GM18520 (cell line): Measurements from ENCODE around the gene AGXT2.
"Not testable (repeated sequence)": the region's sequence is repeated elsewhere in the genome, so short reads cannot be mapped to it uniquely, and the experiment has no call there.

Experiments
- ATAC-seq: cut with Tn5 transposase; IDR thresholded peaks from one replicate; pipeline ENCODE4 v1.9.1; 2021; ENCODE audit not compliant: unreplicated experiment

AGXT2 gene

GRCh38 chr5:35056686-35057085 is 8.9 kb upstream of the AGXT2 start:
- ATAC-seq = no peak

- no peak for ATAC-seq
Measured at GRCh38 chr5:35052838-35053237, 5.1 kb upstream of the AGXT2 start.

DNA sequence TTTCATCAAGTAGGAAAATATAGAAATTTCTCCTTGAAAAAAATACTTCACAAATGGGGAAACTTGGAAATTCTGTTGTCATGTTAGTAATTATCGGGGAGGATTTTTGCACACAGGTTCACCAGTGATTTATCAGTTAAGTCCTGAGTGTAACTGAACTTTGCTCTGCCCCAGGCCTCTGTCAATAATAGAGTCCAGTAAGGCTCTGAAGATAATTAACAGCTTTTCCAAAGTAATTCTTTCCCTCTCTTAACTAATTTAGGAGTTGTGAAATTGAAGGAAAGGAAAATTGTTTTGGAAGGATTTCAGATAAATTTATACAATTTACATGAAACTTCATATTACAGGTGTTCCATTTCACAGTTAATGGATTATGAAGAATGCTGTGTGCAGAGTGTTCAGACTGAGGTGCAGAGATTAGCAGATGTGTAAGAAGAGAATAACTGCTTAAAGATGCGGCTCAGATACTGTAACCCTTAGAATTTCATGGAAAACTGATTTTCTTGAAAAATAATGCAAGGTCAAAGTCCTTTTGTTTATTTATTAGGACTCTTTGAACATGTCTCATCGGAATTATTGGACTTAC is 2.9 kb upstream of the AGXT2 start:
- ATAC-seq = no peak

DNA sequence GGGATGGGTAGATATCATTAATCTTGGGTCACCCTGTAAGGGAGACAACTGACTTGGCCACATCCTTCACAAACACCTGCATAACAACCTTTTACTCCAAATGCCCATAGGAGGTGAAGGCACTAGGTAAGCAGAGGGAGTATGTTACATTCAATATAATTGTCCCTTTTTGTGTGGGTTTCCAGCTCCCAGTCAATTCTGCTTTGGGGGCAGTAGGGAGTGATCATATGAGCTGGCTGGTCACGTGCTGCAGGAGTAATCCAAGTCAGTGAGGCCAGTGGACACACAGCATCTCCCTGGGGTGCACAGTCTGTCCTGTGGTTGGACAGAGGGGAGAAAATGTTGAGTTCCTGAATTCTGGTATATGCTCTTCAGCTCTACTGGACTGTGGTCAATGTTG is 1.2 kb upstream of the AGXT2 start:
- no peak for ATAC-seq

GRCh38 chr5:35046774-35047173 is 975 bp downstream of the AGXT2 start:
- no peak for ATAC-seq

DNA sequence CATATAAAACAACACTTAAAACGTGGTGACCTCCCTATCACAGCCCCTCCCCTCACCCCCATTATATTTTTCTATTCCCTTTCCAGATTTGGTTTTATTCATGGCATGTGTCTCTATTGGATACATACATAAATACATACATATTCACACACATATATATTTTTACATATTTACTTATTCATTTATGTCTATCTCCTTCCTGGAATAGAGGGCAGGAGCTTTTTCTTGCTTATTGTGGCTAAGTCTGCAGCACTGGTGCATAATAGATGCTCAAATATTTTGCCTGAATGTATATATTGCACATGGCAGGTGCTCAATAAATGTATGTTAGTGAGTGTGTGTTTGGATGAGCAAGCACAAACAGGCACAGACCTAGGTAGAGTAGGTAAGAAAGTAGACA is 2.5 kb downstream of the AGXT2 start:
- no peak for ATAC-seq

DNA sequence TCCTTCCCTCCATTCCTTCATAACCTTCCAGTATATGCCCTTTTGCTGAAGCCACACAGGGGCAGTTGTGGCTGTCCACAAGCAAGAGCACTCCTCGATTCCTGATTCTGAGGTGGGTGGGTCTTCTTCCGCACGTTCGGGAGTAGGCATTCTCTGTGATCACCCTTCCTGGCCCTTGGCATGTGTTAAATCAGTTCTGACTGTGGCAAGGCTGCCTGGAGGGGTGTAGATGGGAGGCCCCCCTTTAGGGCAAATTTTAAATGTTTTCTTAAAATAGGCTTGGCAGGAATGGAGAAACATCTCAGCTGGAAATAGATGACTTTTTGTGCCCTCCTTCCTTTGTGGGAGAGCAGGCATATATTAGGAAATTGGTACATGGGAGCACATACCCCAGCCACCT is 3.1 kb downstream of the AGXT2 start:
- no peak for ATAC-seq

DNA sequence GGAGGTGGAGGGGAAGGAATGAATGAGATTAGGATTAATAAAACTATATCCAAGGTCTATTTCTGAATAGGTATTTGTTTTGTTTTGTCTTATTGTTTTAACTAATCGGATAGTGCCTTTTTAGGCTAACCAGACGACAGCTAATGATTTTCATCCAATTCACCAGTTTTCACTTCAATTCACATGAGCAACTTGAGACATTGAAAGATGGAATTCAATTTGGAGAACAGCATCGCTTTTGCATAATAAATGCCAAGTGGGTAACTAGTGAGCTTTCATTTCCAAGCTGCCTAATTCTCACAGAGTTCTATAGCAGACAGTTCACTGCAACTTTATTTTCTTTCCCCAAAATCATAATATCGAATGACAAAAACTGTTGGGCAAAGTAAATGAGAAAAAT is 5.0 kb downstream of the AGXT2 start:
- ATAC-seq = no peak

DNA sequence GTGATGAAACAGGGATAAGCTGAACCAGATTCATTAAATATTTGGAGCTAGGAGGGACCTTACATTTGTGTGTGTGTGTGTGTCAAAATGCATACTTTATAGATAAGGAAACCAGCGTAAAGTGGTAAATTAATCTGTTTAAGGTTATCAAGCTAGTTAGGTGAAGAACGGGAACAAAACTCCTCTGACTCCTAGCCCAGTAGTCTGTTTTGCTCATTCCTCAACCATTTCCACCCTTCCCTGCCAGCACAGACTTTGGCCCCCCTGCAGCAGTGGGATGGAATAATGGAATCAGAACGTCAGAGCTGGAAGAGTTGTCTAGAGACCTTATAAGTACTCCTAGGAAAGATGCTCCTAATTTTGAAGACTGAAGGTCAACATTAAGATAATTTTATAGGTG is 6.5 kb downstream of the AGXT2 start:
- ATAC-seq = no peak

GRCh38 chr5:35038891-35039290 is 8.9 kb downstream of the AGXT2 start:
- ATAC-seq = no peak

- no peak for ATAC-seq
Measured at GRCh38 chr5:35036536-35036935, 11.2 kb downstream of the AGXT2 start.

GRCh38 chr5:35035929-35036328 is 11.8 kb downstream of the AGXT2 start:
- ATAC-seq = not testable (repeated sequence)

- ATAC-seq = no peak
Measured at GRCh38 chr5:35035271-35035670, 12.5 kb downstream of the AGXT2 start.

DNA sequence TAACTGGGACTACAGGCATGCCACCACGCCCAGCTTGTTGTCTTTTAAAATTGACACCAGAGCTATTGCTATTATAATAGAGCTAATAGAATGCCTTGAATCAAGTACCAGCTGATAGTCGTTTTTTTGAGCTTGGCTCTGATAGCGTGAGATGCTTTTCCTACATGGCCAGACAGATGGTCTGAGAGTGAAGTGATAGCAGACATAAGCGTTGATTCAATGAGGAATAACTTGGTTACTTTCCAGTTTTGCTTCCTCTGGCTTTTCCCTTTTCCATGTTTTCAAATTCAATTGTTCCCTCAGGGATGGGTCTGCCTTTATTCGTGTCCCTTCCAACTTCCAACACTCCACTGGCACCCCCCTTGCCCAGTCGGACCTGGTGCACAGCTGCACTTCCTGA is 15.4 kb downstream of the AGXT2 start:
- ATAC-seq = no peak

GRCh38 chr5:35031276-35031675 is 16.5 kb downstream of the AGXT2 start:
- ATAC-seq = no peak

DNA sequence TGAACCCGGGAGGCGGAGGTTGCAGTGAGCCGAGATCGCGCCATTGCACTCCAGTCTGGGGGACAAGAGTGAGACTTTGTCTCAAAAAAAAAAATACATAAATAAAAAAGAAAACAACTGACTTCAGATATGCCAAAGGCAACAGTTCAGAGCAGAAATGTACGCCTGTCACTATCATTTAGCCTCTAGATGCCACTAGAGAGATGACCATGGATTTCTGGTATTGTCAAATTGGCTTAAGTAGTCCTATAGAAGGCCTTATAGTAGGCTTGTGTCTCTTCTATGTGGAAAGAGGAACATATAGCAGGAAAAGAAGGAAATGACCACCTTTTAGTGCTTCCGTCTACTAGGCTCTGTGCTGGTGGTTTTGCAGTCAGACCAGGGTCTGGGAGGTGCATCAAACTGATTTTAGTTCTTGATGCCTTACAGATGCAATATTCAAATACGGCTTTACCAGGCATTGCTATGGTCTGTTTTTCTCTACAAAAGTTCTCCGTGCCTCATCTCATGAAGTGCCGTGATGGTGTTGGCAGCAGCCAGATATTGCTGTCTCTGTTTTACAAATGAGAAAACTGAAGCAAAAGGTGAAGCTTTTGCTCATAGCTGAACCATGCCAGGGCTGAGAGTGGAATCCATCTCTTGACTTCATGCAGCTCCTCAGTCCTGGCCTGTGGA is 17.2 kb downstream of the AGXT2 start:
- no peak for ATAC-seq

DNA sequence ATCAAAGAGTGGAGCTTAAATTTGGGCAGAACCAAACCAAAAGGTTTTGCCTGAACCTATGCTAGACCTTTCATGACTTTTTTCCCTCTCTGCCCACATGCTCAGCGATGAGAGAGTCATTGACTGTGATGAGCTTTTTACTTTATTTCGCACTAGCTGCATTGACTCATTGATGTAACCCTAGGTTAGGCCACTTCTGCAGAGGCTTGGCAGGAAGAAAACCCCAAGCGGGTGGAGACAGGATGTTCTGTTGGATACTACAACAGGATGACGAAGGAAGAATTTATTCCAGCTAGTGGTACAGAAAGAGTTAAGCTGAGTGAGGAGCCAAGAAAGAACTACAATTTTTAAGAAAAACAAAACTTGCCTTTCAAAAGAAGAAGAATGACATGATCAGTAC is 18.4 kb downstream of the AGXT2 start:
- ATAC-seq = no peak

DNA sequence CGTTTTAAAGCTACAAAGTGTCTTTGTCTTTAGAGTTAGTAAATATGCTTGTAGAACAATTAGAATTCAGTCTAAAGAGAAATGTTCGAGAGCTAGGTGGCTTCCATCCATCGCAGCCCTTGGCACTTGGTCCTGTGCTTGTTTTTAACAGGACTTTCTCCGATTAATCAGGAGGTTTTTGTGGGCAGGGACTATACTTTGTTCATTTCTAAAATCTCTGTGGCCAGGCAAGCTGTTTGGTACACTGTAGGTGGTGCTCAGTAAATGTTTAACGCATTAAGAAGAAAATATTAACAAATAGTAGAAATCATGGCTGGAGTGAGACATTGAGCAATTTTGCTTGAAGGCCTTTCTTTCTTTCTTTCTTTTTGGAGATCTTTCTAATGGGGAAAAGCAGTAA is 20.8 kb downstream of the AGXT2 start:
- ATAC-seq = no peak

GRCh38 chr5:35026280-35026840 is 21.4 kb downstream of the AGXT2 start:
- ATAC-seq = no peak

DNA sequence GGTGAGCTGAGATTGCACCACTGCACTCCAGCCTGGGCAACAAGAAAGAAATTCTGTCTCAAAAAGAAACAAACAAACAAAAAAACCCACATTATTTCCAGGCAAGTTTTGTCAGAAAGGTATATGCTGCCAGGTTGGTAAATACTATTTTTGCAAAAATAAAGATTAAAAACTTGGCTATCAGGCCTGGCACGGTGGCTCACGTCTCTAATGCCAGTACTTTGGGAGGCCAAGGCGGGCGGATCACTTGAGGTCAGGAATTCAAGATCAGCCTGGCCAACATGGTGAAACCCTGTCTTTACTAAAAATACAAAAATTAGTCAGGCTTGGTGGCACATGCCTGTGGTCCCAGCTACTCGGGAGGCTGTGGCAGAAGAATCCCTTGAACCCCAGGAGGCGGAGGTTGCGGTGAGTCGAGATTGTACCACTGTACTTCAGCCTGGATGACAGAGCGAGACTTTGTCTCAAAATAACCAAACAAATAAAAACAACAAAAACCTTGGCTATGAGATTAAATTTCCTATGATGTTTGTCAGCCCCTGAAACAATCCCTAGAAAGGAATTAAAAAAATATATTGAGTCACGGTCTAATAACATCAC is 22.7 kb downstream of the AGXT2 start:
- no peak for ATAC-seq

DNA sequence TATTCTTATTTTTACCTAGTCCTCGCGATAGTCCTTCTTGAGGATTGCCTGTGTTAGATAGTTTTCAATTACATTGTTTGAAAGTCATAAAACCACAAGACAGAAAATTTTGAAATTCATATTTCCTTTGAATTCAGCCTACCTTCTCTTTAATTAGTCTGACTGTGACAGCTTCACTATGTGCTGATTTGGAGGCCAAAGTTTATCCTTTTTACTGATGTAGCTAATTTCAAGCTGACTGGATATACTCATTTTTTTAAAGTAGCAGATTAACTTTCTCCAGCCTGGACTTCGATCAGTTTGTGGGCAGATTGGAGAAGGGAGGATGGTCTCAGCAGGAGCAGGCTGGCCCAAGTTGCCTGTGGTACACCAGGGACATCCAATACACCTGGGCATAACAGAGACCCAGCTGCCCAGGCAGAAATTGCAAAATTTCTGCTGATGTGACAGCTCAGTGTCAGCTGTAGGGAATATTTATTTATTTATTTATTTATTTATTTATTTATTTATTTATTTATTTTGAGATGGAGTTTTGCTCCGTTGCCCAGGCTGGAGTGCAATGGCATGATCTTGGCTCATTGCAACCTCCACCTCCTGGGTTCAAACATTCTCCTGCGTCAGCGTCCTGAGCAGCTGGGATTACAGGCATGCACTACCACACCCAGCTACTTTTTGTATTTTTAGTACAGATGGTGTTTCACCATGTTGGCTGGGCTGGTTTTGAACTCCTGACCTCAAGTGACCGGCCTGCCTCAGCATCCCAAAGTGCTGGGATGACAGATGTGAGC is 24.2 kb downstream of the AGXT2 start:
- no peak for ATAC-seq
